GM21619 (cell line): ENCODE results near the gene ENO3.

Experiments used
- ATAC-seq: cut with Tn5 transposase; IDR thresholded peaks from one replicate; pipeline ENCODE4 v1.9.1; 2021; ENCODE audit not compliant: unreplicated experiment

Gene ENO3

GRCh38 chr17:4936436-4936835 is 14.5 kb upstream of the ENO3 start:
- ATAC-seq = no peak

- ATAC-seq = no peak
These were observed 13.4 kb upstream of the ENO3 start for GRCh38 chr17:4937553-4937952.

- no peak for ATAC-seq
These were observed 12.8 kb upstream of the ENO3 start for GRCh38 chr17:4938069-4938491.

GRCh38 chr17:4938688-4939545 is 12.0 kb upstream of the ENO3 start:
- no peak for ATAC-seq

GRCh38 chr17:4939546-4939795 is 11.4 kb upstream of the ENO3 start:
- peak; percentile 11 for ATAC-seq

GRCh38 chr17:4939796-4940554 is 10.9 kb upstream of the ENO3 start, which contains the start of the genes RNF167 and SLC25A11:
Gene RNF167 (plus strand): TSS chr17:4940268. CDS start chr17:4940910, 642 bp downstream.
Gene SLC25A11 (minus strand): TSS chr17:4940046. CDS start chr17:4939910, 136 bp downstream.
- peak; percentile 57 for ATAC-seq

- ATAC-seq = no peak
These were observed 10.2 kb upstream of the ENO3 start for GRCh38 chr17:4940555-4941318.

GRCh38 chr17:4941319-4941610 is 9.7 kb upstream of the ENO3 start:
- ATAC-seq = no peak

- no peak for ATAC-seq
These were observed 8.0 kb upstream of the ENO3 start for GRCh38 chr17:4942760-4943508.

GRCh38 chr17:4944163-4944553 is 6.8 kb upstream of the ENO3 start:
- no peak for ATAC-seq

GRCh38 chr17:4944554-4945175 is 6.3 kb upstream of the ENO3 start:
- no peak for ATAC-seq

- peak; percentile 19 for ATAC-seq
These were observed 5.6 kb upstream of the ENO3 start for GRCh38 chr17:4945176-4945943.

- no peak for ATAC-seq
These were observed 5.0 kb upstream of the ENO3 start for GRCh38 chr17:4945944-4946280.

GRCh38 chr17:4946312-4946976 is 4.5 kb upstream of the ENO3 start:
- no peak for ATAC-seq

GRCh38 chr17:4947010-4947410 is 3.9 kb upstream of the ENO3 start:
- ATAC-seq = no peak

GRCh38 chr17:4947411-4948165 is 3.3 kb upstream of the ENO3 start:
- ATAC-seq = no peak

- ATAC-seq = no peak
These were observed 2.6 kb upstream of the ENO3 start, which contains the start of gene PFN1 for GRCh38 chr17:4948166-4948930. Gene PFN1 (minus strand): TSS chr17:4948530. CDS start chr17:4948394, 136 bp downstream.

- ATAC-seq = peak; percentile 23
These were observed 2.0 kb upstream of the ENO3 start for GRCh38 chr17:4948931-4949320.
